Stimulated activated CD4-positive, alpha-beta T cell treated with anti-CD3 and anti-CD28 coated beads, TNF-alpha, amount 100 ng/mL, for 48 hours (primary cell): ENCODE results near the gene MAP2.

ENCODE experiments used
- DNase-seq, 3 donors: peaks; one replicate each; pipeline ENCODE4 v3.0.0-alpha.2; 2020; ENCODE audit warnings: low read depth in 3 of 3

The MAP2 gene

DNA sequence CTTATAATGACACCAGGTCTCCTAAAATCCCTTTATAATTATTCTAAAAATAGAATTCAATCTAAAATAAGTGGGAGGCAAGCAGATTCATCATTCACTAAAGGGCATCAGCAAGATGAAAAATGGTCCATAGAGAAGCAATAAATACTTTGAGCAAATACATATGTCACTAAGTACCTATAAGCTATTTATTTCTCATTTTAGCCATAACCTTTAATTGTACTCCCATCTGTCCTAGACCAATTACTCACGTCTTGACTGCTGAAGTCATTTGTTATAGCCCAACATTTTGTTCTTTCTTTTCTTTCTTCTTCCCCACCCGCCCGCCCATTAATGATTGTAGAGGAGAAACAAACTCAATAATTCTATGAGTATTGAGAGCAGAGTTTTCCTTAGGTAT lies 105.7 kb downstream of the MAP2 start:
- DNase-seq = no peak

DNA sequence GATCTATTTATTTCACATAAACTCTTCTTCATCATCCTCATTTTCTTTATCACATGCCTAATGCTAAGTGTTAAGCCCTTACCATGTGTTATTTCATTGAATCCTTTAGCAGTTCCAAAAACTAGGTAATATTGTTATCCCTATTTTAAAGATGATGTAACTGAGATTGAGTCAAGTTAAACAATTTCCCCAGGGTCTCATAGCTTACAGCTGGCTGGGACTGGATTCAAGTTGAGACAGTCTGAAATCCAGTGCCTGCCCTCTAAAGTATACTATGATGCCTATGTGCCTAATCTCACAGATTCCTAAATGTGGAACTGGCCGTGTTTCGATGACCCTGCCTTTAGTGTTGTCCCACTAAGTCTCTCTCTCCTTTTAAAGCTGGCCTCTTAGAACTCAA lies 108.5 kb downstream of the MAP2 start:
- no peak for DNase-seq

DNA sequence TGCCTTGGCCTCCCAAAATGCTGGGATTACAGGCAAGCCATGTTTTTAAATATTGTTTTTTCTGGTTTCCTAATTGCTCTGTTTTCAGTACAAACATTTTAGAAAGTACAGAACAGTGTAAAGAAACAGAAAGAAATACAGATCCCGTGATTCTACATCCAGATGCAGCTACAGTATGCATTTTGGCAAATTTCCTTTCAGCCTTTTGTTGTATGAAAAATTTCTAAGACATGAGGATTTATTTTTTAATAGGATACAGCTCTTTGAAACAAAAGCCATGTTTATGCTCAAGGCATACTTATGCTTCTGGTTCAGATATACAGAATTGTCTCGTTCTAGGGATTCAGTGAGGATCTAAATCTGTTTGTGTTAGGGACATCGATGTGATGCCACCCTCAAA lies 109.5 kb downstream of the MAP2 start:
- DNase-seq = no peak

DNA sequence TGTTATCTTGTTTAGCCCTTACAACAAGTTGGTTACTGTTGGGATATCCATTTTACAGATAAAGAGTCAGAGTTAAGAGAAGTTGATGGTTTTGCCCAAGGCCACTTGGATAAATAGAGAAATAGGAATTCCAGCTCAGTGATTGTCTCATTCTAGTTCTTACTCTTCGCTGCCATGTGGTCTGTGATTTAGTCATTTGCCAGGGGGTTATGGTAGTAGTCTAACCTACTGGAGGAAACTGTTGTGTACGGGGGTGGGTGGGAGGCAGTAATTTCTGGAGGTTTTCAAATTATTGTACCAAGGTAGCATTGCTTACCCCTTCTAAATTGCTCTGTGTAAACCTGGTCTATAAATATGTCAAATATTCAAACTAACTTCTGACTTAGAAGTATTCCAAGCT lies 110.4 kb downstream of the MAP2 start:
- DNase-seq = no peak

DNA sequence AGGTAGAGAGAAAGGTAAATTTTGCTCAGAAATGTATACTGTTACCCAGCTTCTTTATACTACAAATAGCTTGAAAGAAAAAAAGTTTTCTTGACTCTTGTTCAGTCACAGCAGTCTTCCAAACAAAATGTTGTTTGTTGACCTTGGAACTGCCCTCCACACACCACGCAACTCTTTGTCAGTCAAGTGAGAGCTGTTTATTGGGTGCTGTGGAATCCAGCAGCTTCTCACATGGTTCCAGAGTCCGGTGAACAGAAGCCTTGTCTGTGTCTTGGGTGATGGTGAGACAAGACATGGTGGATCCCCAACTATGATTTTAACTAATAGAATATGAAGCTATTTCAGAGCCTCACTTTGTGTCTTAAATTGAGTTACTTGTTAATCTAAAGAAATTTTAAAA lies 112.5 kb downstream of the MAP2 start:
- no peak for DNase-seq

DNA sequence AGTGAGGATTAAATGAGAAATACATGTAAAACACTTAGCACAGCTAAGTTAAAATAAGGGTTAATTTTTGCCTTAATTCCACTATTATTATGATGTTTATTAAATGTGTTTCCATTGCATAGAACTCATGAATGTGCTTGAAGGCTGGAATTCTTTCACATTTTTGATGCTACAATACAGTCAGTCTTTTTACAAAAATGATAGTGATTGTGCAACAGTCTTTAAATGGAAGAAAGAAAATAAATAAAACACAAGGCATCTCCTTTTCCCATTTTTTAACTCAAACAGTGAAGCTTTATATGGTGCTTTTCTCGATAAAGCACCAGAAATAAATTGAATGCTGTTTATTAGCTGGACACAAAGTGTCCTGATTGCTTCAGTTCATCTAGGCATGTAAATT lies 123.9 kb downstream of the MAP2 start:
- no peak for DNase-seq

DNA sequence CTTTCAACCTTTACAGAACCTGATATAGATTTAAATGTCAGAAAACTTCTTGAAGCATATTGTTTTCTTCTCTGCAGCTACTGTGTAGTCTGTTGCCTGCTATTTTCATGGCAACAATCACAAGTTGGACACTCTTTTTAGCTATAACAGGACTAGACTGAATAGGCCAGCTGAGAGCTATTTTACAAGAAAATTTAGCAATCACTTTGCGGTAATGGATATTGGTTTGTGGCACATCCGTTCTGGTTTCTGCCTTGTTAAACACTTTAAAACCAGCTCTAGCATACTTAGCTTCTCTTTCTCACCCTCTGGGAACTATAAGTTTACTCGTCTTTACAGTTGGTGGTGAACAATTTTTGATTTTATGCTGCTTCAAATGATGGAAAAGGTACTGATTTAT lies 125.7 kb downstream of the MAP2 start:
- DNase-seq = no peak

DNA sequence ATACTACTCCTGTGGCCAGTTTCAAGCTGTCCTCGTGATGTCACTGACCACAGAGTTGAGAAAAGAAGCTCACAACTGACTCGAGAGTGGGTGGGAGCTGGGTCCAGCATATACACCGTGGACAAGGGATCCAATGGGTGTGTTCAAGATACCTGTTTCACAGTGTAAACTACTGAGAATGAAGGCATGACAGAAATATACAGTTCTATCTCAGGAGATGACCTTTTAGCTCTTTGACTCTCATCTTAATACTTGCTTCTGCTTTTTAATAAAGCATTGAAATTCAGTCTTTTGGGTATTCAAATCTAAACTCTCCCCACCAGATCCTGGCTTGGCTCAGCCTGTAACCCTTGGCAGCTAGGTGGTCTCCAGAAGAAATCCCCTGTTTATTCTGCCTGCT lies 130.1 kb downstream of the MAP2 start:
- no peak for DNase-seq

DNA sequence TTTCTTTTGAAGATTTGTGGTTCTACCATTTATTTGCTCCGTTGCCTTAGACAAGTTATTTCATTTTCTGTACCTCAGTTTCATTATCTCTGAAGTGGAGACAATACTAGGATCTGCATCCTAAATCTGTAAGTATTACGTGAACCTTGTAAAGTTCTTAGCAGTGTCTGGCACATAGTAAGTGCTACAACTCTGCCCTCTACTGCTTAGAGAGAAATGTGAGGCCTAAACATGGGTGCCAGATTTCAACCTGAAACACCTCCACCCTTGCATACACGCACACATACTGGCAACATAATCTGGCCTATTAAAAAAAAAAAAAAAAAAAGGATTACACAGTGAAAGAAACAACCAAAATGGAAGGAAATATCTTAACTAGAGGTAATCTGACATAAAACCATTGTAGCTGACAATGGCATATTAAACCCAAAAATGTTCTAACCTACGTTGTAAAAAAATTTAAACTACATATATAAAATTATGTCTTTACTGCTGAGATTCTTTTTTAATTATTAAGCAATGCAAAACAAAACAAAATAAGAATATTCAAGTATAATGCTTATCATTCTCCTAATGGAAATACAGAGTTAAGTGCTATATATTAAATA lies 132.6 kb downstream of the MAP2 start:
- DNase-seq = no peak

DNA sequence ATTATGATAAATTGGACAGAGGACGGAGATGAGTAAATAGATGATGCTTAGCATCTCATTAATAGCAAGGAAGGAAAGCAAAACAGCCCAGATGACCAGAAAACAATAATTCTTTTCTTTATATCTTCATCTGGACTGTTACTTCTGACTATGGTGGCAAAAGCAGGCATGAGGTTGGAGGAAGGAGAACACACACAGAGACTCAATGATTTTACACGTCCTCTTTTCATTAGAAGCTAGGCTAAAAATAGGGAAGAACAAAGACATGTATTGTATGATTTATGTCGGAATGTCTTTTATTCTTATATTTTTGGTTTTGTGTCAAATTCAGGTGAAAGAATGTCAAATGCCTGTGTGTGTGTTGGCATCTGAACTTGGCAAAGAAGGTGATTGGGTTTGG lies 137.1 kb downstream of the MAP2 start:
- DNase-seq = no peak

DNA sequence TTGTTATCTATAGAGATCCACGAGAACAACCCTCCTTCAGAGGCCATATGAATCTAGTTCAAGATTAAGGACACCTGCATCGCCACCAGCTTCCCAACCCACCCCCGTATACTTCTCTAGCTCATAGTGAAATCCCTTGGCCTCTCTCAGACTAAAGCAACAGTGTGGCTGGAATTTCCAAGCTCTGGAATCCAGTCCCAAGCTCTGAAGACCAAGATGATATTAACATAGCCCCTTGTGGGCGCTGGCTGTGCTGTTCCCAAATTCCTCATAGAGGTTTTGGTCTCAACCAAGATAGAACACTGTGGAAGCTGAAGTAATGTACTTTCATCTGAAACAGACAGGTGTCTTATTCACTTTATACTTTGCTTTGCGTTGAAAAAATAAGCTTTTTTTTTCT lies 139.6 kb downstream of the MAP2 start:
- DNase-seq = no peak

DNA sequence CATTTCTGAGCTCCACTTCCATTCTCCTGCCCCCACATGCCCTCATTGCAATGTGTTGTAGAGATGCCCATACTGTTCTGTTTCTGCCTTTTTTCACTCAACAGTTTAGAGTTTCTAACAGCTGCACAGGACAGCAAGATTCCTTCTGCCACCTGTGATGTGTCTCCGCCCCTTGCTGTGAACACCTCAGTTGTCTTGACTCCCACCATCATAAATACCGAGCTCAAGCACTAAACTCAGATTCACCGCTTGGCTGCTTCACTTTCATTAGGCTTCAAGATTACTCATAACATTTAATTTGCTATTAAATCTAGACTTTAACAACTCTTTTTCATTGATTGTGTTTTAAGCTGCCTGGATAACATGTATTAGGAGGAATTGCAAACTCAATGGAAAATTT lies 141.0 kb downstream of the MAP2 start:
- no peak for DNase-seq

DNA sequence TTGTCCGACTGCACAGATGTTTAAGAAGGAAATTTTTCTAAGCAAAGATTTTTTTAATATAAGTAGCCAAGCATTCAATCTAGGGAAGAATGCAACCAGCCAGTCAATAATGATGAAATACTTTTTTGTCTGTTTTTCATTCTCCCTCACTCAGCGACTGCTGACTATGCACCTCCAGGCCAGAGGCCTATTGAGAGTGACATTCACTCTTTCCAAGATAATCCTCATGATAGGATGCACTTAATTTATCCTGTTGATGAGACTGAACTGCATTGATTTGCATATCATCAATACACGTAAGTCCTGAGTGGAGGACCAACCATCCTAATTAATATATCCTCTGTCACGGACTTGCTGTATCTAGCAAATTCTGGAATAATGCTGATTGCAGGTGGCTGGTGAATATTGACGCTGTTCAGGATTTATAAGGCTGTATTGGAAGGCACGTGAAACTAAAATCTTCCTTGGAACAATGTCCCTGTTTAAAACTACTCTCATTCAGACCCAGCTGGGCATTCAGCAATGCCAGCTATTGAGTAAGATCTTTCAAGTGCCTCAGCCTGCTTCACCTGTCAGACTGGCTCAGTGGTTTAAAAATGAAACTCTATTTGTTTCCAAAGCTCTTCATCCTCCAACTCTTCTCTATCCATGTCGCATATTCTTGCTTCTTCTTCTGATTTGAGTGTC lies 142.2 kb downstream of the MAP2 start:
- DNase-seq = no peak

DNA sequence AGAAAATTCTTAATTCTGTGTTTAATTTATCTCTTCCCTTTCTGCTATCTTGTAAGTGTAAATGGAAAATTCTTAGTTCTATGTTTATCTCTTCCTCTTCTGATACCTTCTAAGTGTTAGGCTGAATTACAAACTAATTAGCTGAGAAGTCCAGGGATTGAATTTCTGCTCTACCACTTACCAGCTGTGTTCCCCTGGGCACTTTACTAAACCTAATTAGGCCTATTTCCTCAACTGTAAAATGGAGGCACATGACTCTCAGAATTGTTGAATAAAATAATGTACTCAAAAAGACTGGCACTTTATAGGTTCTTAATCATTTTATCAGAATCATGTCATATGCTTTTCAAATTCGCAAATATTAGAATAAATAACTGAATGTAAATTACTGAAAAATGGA lies 146.3 kb downstream of the MAP2 start:
- no peak for DNase-seq

DNA sequence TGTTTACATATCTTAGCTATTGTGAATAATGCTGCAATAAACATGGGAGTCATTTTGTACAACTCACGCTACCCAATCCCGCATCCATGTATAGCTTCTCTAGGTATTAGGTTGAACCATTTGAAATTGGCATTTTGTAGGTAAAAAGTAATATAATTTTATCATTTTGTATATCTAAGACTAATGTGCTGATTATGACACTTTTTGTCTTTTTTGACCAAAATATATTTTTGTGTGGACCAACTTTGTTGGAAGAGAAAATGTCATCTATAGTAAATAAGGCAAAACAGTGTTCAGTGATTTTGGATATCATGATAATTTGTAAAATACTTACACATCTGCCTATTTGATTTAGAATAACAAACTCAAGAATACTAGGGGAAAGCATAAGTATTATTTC lies 150.7 kb downstream of the MAP2 start:
- DNase-seq = no peak

DNA sequence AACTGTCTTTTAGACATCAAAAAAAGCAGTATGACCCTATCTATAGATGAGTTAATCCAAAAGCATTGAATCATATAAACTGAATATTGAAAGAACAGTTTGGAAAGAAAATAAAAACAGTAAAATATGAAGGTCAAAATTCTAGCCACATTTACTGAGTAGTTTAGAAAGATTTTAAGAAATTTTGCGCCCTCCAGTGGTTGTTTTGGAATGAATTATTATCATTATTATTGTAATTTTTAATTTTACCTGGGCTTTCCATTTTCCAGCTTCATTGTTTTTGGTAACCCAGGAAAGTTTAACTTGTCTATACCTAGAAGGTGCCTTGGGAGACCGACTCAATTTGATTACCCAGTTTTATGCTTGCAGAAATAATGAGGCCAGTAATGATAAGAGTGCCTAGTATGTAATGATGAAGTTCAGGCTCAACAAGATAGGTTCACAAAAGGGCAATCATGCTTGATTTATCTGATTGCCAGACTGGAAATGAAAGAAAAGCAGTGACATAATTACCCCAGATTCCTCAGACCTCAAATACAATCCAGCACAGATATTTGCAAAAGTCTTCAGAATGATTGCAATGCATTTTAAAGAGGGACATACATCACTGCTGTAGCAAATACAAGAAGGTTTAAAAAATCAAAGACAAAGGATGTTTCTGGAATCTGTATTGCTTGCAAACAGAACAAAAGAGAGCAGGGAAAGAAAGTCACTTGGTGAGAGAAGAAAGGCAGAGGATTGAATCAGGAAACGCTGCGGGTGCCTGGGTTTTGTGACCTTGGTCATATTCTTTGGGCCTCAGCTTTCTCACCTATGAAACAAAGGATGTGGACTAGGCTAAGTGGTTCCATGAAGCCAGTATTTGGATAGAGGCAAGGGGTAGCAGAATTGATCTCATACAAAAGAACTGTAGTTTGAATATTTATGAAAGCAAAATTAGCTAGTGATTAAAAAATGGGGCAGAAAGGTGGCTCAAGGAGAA lies 153.8 kb downstream of the MAP2 start:
- DNase-seq = no peak

DNA sequence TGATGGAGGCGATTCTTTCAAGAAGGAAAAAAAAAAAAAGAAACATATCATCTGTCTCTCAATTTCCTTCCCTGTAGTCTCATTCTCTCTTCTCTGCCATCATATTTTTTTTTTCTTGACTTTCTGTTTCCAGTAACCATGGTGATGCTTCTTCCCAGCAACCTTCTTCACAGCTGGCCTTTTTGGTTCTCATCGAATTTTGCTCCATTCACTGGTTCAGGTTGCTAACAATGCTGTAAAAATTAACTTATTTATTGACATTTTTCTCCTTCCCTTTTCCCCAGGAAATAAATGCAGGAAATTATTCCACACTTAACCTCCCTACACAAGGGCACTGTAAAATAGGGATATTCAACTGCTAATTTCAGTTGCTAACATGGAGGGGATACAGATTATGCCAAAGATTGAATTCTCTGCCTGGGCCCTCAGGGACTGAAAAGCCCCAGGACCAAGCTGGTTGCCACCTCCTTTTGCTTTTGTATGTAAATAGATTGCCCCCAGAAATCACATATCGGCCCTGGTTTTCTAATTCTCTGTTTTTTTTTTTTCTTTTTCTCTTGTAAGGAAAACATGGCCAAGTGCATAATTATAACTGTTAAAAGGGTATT lies 154.7 kb downstream of the MAP2 start:
- DNase-seq = no peak

DNA sequence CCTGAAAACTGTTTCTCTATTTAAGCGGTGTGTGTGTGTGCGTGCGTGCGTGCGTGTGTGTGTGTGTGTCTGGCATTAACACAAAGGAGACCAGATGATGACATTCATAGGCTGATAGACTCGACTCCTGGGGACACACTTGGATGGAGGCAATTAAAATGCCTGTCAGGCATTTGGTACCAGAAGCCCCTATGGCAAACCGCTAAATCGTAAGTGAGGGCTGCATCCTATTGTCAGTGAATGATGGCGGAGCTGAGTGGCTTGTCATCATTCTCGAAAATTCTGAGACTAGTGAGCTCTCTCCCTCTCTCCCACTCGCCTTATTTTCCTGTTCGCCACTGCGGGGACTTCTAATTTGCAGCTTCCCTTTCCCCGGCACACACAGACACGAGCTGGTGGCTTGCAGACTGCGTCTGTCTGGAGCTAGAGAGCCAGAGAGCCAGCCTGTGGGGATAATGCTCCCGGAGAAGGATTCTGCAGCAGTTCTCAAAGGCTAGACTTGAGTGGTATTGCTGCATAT lies 155.4 kb downstream of the MAP2 start:
- no peak for DNase-seq

DNA sequence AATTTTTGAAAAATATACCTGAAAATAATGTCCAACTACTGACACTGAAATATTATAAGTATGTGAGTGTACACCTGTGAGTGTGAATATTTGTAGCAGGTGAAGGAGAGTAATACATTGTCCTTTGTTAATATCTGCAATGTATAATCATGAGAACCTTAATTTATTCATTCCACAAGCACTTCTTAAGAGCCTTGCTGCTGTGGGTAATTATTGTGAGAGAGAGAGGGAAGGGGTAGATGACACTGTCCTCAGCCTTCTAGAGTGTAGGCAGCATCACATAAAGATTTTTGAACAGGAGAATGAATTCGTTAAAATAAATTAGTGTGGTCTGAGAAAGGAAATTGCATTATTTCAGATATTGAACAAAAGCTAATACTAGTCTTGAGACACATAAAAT lies 157.2 kb downstream of the MAP2 start:
- DNase-seq = no peak

DNA sequence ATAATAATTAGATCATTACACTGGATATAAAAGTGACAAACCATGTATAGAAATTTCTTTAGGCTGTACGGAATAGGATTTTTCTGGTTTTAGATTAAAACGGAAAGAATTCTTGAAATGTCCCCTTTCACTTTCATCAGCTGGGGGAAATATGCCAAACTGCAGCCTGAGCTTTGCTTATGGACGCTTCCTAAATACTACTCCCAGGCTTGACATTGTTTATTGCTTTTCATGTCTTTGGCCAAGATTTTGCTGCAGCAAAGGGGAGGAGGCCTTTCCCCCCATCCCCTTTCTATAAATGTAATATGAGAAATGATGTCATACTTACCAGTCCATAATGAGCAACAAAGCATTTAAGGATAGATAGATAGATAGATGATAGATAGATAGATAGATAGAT lies 158.4 kb downstream of the MAP2 start:
- no peak for DNase-seq

DNA sequence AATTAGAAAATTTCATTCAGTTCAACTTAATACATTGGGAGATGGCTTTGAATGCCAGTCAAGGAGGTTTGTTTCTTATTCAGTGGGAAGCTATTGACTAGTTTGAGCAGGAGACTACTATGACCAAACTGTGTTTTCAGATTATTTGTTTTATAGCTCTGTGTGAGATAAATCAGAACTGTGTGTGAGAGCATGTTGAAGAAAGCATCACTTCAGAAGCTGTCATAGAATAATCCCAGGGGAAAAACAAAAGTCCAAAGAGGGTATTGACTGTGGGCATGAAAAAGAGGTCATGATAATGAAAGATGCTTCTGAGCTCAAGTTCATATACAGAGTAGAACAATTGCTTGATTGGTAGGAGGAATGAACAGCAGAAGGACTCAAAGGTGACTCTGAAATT lies 160.6 kb downstream of the MAP2 start:
- DNase-seq = no peak

DNA sequence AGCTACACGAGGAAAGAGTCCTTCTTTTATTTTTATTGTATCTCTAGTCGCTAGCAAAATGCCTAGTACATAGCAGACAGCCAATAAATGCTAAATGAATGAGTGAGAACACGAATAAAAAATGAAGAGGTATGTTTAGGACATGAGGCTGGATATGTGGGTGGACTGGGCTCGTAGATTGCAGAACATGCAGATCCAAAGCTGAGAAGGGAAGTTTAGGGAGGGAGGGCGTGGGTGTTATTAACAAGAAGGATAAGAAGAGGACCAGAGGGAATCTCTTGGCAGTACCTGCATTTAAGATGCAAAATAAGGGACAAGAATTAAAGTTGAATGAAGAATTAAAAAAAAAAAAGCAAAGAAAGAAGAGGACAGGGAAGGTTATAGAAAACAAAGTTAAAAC lies 161.1 kb downstream of the MAP2 start:
- DNase-seq = no peak
